SK-N-SH treated with all-trans-retinoic acid at 6 μM for 48 hours (cell line): ENCODE measurements around the gene KRTAP10-1.

Experiments
- CREB5 ChIP-seq: fragments of 250-450 bp; sonication (Bioruptor Pico); IDR thresholded peaks from 2 replicates; pipeline ENCODE4 v1.5.1; 2020; ENCODE audit warnings: low read depth, mild to moderate bottlenecking, moderate library complexity
- SNAI2 ChIP-seq: fragments of 250-450 bp; sonication (Bioruptor Pico); IDR thresholded peaks from 2 replicates; pipeline ENCODE4 v1.5.0; 2020; ENCODE audit warnings: mild to moderate bottlenecking, moderate library complexity
- ZC3H10 ChIP-seq: fragments of 250-450 bp; sonication (Bioruptor Pico); IDR thresholded peaks from 2 replicates; pipeline ENCODE4 v1.5.1; 2021; ENCODE audit warnings: mild to moderate bottlenecking, moderate library complexity
- ZFP3 ChIP-seq: fragments of 250-450 bp; sonication (Bioruptor Pico); IDR thresholded peaks from 2 replicates; pipeline ENCODE4 v1.5.0; 2020; ENCODE audit warnings: mild to moderate bottlenecking, moderate library complexity

- TF ChIP-seq CREB5 (CRISPR knock-in tag) (no peak), ZFP3 (no peak), SNAI2 (no peak), ZC3H10 (CRISPR knock-in tag) (no peak)
Measured at GRCh38 chr21:44525391-44526095, 14.5 kb downstream of the KRTAP10-1 start.
